Measurements from ENCODE around the gene COPZ1. TPM values are rescaled to one million over a fixed set of nuclear protein-coding genes. Genes with fewer than 3 reads are reported as not detected.

COPZ1 gene
- total RNA-seq, result 96.9 and 104 TPM in 2 replicates

- Histone ChIP-seq H3K9me3 (ENCODE audit: low read depth, low read length) (no peaks in the 10 kb centered on the region), H3K4me1 (ENCODE audit: insufficient read depth, low read length) (peaks cover 19% of the 10 kb centered on the region), H4K20me1 (ENCODE audit: insufficient read depth, low read length) (no peaks in the 10 kb centered on the region), H3K27ac (ENCODE audit: low read depth, low read length) (peak within 1 kb of the TSS; percentile 97), H3K27me3 (ENCODE audit: insufficient read depth, low read length) (no peaks in the 10 kb centered on the region), H3K4me2 (ENCODE audit: insufficient read depth, low read length) (peak within 1 kb of the TSS; percentile 99), H3K79me2 (ENCODE audit: insufficient read depth, low read length) (peaks cover 43% of the 10 kb centered on the region), H2AFZ (ENCODE audit: low read length) (peak within 1 kb of the TSS; percentile 98), H3K4me3 (ENCODE audit: insufficient read depth, low read length) (peak within 1 kb of the TSS; percentile 79), H3K36me3 (ENCODE audit: insufficient read depth, low read length) (peaks cover 4% of the 10 kb centered on the region)
- TF ChIP-seq, protein P1, sequence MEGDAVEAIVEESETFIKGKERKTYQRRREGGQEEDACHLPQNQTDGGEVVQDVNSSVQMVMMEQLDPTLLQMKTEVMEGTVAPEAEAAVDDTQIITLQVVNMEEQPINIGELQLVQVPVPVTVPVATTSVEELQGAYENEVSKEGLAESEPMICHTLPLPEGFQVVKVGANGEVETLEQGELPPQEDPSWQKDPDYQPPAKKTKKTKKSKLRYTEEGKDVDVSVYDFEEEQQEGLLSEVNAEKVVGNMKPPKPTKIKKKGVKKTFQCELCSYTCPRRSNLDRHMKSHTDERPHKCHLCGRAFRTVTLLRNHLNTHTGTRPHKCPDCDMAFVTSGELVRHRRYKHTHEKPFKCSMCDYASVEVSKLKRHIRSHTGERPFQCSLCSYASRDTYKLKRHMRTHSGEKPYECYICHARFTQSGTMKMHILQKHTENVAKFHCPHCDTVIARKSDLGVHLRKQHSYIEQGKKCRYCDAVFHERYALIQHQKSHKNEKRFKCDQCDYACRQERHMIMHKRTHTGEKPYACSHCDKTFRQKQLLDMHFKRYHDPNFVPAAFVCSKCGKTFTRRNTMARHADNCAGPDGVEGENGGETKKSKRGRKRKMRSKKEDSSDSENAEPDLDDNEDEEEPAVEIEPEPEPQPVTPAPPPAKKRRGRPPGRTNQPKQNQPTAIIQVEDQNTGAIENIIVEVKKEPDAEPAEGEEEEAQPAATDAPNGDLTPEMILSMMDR (IDR thresholded peaks at IDR 0.05; ENCODE audit: extremely low read depth, low read depth, low read length), result peak; percentile 85
- peak; percentile 96 for DNase-seq (ENCODE audit: insufficient read length, low spot score, missing footprints)
Observed at GRCh38 chr12:54324617-54325441, at the start of gene COPZ1. TSS of gene COPZ1 (plus strand) at chr12:54325131. CDS start at chr12:54325164, 33 bp downstream.

- peaks cover 14% of the 10 kb centered on the region for H3K36me3 ChIP-seq (ENCODE audit: insufficient read depth, low read length)
- H3K9me3 ChIP-seq (ENCODE audit: low read depth, low read length), result no peaks in the 10 kb centered on the region
- peaks cover 13% of the 10 kb centered on the region for H3K4me1 ChIP-seq (ENCODE audit: insufficient read depth, low read length)
- H3K27ac ChIP-seq (ENCODE audit: low read depth, low read length), result peak overlapping the region; percentile 31
- no peaks in the 10 kb centered on the region for H3K27me3 ChIP-seq (ENCODE audit: insufficient read depth, low read length)
- peaks cover 85% of the 10 kb centered on the region for H3K79me2 ChIP-seq (ENCODE audit: insufficient read depth, low read length)
- DNase-seq (ENCODE audit: insufficient read length, low spot score, missing footprints), result no peak
- no peak overlapping the region for H3K4me3 ChIP-seq (ENCODE audit: insufficient read depth, low read length)
- TF ChIP-seq, protein P1 (IDR thresholded peaks at IDR 0.05; ENCODE audit: extremely low read depth, low read depth, low read length), result no peak
- no peak overlapping the region for H2AFZ ChIP-seq (ENCODE audit: low read length)
- peaks cover 7% of the 10 kb centered on the region for H4K20me1 ChIP-seq (ENCODE audit: insufficient read depth, low read length)
- no peak overlapping the region for H3K4me2 ChIP-seq (ENCODE audit: insufficient read depth, low read length)
Observed at GRCh38 chr12:54276368-54276767, 48.6 kb upstream of the COPZ1 start.

- peak overlapping the region; percentile 99 for H3K27ac ChIP-seq (ENCODE audit: low read depth, low read length)
Observed at GRCh38 chr12:54277823-54278276, 47.1 kb upstream of the COPZ1 start.

More at GRCh38 chr12:54277823-54278276, 47.1 kb upstream of the COPZ1 start:
- Histone ChIP-seq H3K4me1 (ENCODE audit: insufficient read depth, low read length) (peaks cover 27% of the 10 kb centered on the region), H3K4me3 (ENCODE audit: insufficient read depth, low read length) (peak overlapping the region; percentile 97), H3K36me3 (ENCODE audit: insufficient read depth, low read length) (peaks cover 28% of the 10 kb centered on the region), H2AFZ (ENCODE audit: low read length) (no peak overlapping the region), H3K9me3 (ENCODE audit: low read depth, low read length) (no peaks in the 10 kb centered on the region), H3K79me2 (ENCODE audit: insufficient read depth, low read length) (peaks cover 88% of the 10 kb centered on the region), H3K4me2 (ENCODE audit: insufficient read depth, low read length) (peak overlapping the region; percentile 99), H3K27me3 (ENCODE audit: insufficient read depth, low read length) (no peaks in the 10 kb centered on the region), H4K20me1 (ENCODE audit: insufficient read depth, low read length) (peaks cover 22% of the 10 kb centered on the region)
- peak; percentile 83 for DNase-seq (ENCODE audit: insufficient read length, low spot score, missing footprints)
- TF ChIP-seq, protein P1 (IDR thresholded peaks at IDR 0.05; ENCODE audit: extremely low read depth, low read depth, low read length), result no peak

All from osteoblast (primary cell).